ENCODE data around the gene SIRPB1. TPM values are rescaled to one million over a fixed set of nuclear protein-coding genes. Genes with fewer than 3 reads are reported as not detected.
"Not testable (repeated sequence)": the region's sequence is repeated elsewhere in the genome, so short reads cannot be mapped to it uniquely, and the experiment has no call there.

Gene SIRPB1
- total and polyA plus RNA-seq, 7 donors: 0.36 to 5.2 (median 1.7) TPM; not detected in 1

- TF ChIP-seq POLR2A (IDR thresholded peaks at IDR 0.05) (no peak), POLR2AphosphoS5 (IDR thresholded peaks at IDR 0.05) (no peak), CTCF (IDR thresholded peaks at IDR 0.05) (no peak)
- Histone ChIP-seq H3K4me1 (no peaks in the 10 kb centered on the region), H3K36me3 (no peaks in the 10 kb centered on the region), H3K27me3 (no peaks in the 10 kb centered on the region), H3K9me3 (no peaks in the 10 kb centered on the region), H3K27ac (no peak overlapping the region), H3K4me3 (no peak overlapping the region)
- no peak for DNase-seq
- WGBS, 2 donors: 34% methylated on average over 9 of the region's 9 CpGs; no CpG with 5 or more reads in 1 of the 2 donors
- intact Hi-C loops (cut with DNase I): no loop called here
Observed at GRCh38 chr20:1588533-1589460, 31.0 kb downstream of the SIRPB1 start.

GRCh38 chr20:1587781-1588532, 31.9 kb downstream of the SIRPB1 start:
- H3K27me3 ChIP-seq: no peaks in the 10 kb centered on the region
- no peak overlapping the region for H3K27ac ChIP-seq
- H3K4me1 ChIP-seq: no peaks in the 10 kb centered on the region
- TF ChIP-seq CTCF (IDR thresholded peaks at IDR 0.05): no peak
- TF ChIP-seq POLR2A (IDR thresholded peaks at IDR 0.05): no peak
- no peak for TF ChIP-seq POLR2AphosphoS5 (IDR thresholded peaks at IDR 0.05)
- TF ChIP-seq EP300 (IDR thresholded peaks at IDR 0.05): no peak
- 83% methylated on average over 3 of the region's 3 CpGs; no CpG with 5 or more reads in 1 of the 2 donors for WGBS, 2 donors
- H3K4me3 ChIP-seq: no peak overlapping the region
- no peak for DNase-seq
- H3K9me3 ChIP-seq: no peaks in the 10 kb centered on the region
- H3K36me3 ChIP-seq: no peaks in the 10 kb centered on the region
- intact Hi-C loops (cut with DNase I): no loop called here

- no peaks in the 10 kb centered on the region for H3K9me3 ChIP-seq
- WGBS, 2 donors: 95% methylated on average over 6 of the region's 6 CpGs
- H3K27me3 ChIP-seq: no peaks in the 10 kb centered on the region
- no peak overlapping the region for H3K27ac ChIP-seq
- TF ChIP-seq POLR2A (IDR thresholded peaks at IDR 0.05) (no peak), EP300 (IDR thresholded peaks at IDR 0.05) (no peak), CTCF (IDR thresholded peaks at IDR 0.05) (no peak), POLR2AphosphoS5 (IDR thresholded peaks at IDR 0.05) (no peak)
- no peaks in the 10 kb centered on the region for H3K36me3 ChIP-seq
- DNase-seq: no peak
- intact Hi-C loops (cut with DNase I): loop anchor here (2.0 kb wide), 1 partner anchor 35 kb away; no protein-coding TSS in a partner anchor
- no peak overlapping the region for H3K4me3 ChIP-seq
- no peaks in the 10 kb centered on the region for H3K4me1 ChIP-seq
Observed at GRCh38 chr20:1579488-1579887, 40.3 kb downstream of the SIRPB1 start.

GRCh38 chr20:1577906-1578305, 41.9 kb downstream of the SIRPB1 start:
- H3K27me3 ChIP-seq: no peaks in the 10 kb centered on the region
- TF ChIP-seq POLR2A (IDR thresholded peaks at IDR 0.05): no peak
- TF ChIP-seq EP300 (IDR thresholded peaks at IDR 0.05): no peak
- TF ChIP-seq POLR2AphosphoS5 (IDR thresholded peaks at IDR 0.05): no peak

GRCh38 chr20:1577313-1577712, 42.5 kb downstream of the SIRPB1 start:
- DNase-seq; H3K27ac ChIP-seq; H3K9me3 ChIP-seq; intact Hi-C loops (cut with DNase I); H3K4me3 ChIP-seq; H3K4me1 ChIP-seq; H3K27me3 ChIP-seq; H3K36me3 ChIP-seq: not testable (repeated sequence)
- 48 to 72% methylated on average over 2 of the region's 2 CpGs for WGBS, 2 donors

More at GRCh38 chr20:1577906-1578305, 41.9 kb downstream of the SIRPB1 start:
- Histone ChIP-seq H3K36me3 (no peaks in the 10 kb centered on the region), H3K4me1 (no peaks in the 10 kb centered on the region), H3K27ac (no peak overlapping the region), H3K4me3 (no peak overlapping the region), H3K9me3 (no peaks in the 10 kb centered on the region)
- intact Hi-C loops (cut with DNase I): loop anchor here (2.0 kb wide), 1 partner anchor 37 kb away; no protein-coding TSS in a partner anchor
- WGBS, 2 donors: 92 to 93% methylated on average over 4 of the region's 4 CpGs
- DNase-seq: no peak

Measured in sigmoid colon (tissue), 7 donors.